Mammary epithelial cell (primary cell): Measurements from ENCODE around the gene JAG2.

Experiments
- EZH2 ChIP-seq: IDR thresholded peaks from 2 replicates; pipeline ENCODE4 v1.6.1; 2012; ENCODE audit warnings: low read length, inconsistent platforms, borderline replicate concordance
- TF ChIP-seq, protein P1 (sequence below), 2 donors: IDR thresholded peaks in 1 of 2; conservative IDR thresholded peaks in 1 of 2; 2 replicates each; pipeline ENCODE4 v1.5.1; 2011 to 2012; ENCODE audit warnings: inconsistent platforms in 2 of 2, low read length in 2 of 2, mild to moderate bottlenecking in 2 of 2, control low read depth in 1 of 2, low read depth in 1 of 2; ENCODE audit not compliant: insufficient read depth in 1 of 2; ENCODE audit errors: extremely low read depth in 1 of 2

DNA sequence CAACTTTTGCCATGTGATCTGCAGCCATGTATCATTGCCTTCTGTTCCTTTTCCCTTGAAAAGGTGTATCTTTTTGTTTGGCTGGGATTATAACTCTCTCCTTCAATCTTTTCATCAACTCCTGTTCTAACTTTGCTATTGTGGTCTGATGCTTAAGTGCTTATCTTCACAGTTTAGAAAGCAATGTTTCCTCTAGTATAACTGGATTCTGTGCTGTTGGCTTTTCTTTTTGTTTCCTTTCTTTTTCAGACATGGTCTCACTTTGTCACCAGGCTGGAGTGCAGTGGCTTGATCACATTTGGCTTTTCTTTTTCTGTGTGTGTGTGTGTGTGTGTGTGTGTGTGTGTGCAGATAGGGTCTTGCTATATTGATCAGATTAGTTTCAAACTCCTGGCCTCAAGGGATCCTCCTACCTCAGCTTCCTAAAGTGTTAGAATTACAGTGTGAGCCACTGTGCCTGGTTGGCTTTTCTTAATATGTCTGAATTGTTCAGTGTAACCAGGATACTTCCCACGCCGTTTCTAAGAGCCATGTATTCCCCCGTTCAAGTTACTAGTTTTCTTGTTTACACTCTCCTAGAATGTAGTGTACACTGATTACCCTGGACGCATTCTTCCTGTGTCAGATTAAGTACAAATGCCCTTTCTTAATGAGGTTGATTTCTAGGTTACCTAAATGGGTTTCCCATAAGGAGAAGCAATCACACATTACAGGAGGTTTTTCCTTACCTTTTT is 35.5 kb downstream of the JAG2 start:
- TF ChIP-seq, protein P1, sequence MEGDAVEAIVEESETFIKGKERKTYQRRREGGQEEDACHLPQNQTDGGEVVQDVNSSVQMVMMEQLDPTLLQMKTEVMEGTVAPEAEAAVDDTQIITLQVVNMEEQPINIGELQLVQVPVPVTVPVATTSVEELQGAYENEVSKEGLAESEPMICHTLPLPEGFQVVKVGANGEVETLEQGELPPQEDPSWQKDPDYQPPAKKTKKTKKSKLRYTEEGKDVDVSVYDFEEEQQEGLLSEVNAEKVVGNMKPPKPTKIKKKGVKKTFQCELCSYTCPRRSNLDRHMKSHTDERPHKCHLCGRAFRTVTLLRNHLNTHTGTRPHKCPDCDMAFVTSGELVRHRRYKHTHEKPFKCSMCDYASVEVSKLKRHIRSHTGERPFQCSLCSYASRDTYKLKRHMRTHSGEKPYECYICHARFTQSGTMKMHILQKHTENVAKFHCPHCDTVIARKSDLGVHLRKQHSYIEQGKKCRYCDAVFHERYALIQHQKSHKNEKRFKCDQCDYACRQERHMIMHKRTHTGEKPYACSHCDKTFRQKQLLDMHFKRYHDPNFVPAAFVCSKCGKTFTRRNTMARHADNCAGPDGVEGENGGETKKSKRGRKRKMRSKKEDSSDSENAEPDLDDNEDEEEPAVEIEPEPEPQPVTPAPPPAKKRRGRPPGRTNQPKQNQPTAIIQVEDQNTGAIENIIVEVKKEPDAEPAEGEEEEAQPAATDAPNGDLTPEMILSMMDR (conservative IDR thresholded peaks at IDR 0.05 in 1 of 2, IDR thresholded peaks at IDR 0.05 in 1 of 2; ENCODE audit: extremely low read depth in 1 of 2, insufficient read depth in 1 of 2, low read depth in 1 of 2, low read length in 2 of 2): no peak
- TF ChIP-seq EZH2: no peak
